ENCODE data around the gene GALR2.

DNA sequence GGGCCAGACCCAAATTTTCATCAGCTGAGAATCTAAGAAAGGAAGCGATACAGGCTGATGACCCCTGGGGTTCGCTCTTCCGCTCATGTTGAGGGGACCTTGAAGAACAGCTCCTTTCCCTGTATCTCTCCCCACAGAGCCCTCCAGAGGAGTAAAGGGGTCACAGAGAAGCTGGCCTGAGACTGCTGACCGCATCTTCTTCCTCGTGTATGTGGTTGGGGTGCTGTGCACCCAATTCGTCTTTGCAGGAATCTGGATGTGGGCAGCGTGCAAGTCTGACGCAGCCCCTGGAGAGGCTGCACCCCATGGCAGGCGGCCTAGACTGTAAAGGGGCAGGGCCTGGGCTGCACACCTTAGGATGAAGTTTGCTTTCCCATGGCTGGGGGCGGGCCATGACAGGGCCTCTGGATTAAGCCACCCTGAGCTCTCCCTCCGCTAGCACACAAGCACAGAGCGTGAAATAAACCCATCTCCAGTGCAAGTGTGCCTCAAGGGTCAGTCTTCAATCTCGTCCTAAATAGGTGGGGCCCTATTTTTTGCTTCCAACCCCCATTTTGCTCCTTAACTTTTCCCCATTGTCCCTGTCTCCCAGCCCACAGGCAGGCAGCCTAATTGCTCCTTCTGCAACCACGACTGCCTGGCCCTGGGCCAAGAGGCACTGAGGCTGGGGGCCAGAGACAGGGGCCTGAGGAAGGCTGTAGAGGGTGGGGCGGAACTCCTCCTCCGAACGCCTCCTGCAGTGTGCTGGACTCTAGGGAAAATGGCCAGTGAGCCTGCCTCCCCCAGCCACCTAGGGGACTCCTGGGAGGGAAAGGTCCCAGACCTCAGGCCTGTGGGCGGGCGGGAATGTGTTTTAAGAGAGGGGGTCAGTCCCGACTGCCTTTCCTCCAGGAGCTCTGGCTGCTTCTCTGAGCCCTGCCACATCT is 8.0 kb downstream of the GALR2 start:
- TF ChIP-seq POLR2A (IDR thresholded peaks at IDR 0.05; ENCODE audit: low read length), result no peak
- TF ChIP-seq GATA1 (IDR thresholded peaks at IDR 0.05; ENCODE audit: low read depth, low read length), result no peak

Data from erythroblast (primary cell).